ENCODE results near the gene KRT17. TPM values are rescaled to one million over a fixed set of nuclear protein-coding genes. Genes with fewer than 3 reads are reported as not detected.

Gene KRT17
- total and polyA plus RNA-seq, 10 of the 15 experiments (the other 5 are each of a cell fraction or from before 2014, with no cell fraction given), result 0.47 to 30.0 (median 2.5) TPM

- TF ChIP-seq, protein P1, sequence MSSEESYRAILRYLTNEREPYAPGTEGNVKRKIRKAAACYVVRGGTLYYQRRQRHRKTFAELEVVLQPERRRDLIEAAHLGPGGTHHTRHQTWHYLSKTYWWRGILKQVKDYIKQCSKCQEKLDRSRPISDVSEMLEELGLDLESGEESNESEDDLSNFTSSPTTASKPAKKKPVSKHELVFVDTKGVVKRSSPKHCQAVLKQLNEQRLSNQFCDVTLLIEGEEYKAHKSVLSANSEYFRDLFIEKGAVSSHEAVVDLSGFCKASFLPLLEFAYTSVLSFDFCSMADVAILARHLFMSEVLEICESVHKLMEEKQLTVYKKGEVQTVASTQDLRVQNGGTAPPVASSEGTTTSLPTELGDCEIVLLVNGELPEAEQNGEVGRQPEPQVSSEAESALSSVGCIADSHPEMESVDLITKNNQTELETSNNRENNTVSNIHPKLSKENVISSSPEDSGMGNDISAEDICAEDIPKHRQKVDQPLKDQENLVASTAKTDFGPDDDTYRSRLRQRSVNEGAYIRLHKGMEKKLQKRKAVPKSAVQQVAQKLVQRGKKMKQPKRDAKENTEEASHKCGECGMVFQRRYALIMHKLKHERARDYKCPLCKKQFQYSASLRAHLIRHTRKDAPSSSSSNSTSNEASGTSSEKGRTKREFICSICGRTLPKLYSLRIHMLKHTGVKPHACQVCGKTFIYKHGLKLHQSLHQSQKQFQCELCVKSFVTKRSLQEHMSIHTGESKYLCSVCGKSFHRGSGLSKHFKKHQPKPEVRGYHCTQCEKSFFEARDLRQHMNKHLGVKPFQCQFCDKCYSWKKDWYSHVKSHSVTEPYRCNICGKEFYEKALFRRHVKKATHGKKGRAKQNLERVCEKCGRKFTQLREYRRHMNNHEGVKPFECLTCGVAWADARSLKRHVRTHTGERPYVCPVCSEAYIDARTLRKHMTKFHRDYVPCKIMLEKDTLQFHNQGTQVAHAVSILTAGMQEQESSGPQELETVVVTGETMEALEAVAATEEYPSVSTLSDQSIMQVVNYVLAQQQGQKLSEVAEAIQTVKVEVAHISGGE (CRISPR knock-in tag; IDR thresholded peaks at IDR 0.05), result no peak
- TF ChIP-seq ZNF24 (IDR thresholded peaks at IDR 0.05) (no peak), HDGF (IDR thresholded peaks at IDR 0.05) (no peak), ETV6 (conservative IDR thresholded peaks at IDR 0.05 in 1 of 2, IDR thresholded peaks at IDR 0.05 in 1 of 2; ENCODE audit: borderline replicate concordance in 1 of 2, low read depth in 1 of 2) (no peak), NR2C2 (IDR thresholded peaks at IDR 0.05; ENCODE audit: borderline replicate concordance, control insufficient read depth, insufficient read length, low read depth) (no peak), SRF (IDR thresholded peaks at IDR 0.05; ENCODE audit: low read depth in 2 of 2, low read length in 2 of 2) (no peak)
These were observed 22.9 kb upstream of the KRT17 start (continued) for GRCh38 chr17:41647038-41647813.
